ENCODE data around the gene PDLIM7.

GRCh38 chr5:177476531-177477233, 20.7 kb downstream of the PDLIM7 start:
- TF ChIP-seq CTCF (IDR thresholded peaks at IDR 0.05) = no peak
- TF ChIP-seq POLR2A (IDR thresholded peaks at IDR 0.05) = no peak
